ENCODE measurements around the gene STXBP3. TPM values are rescaled to one million over a fixed set of nuclear protein-coding genes. Genes with fewer than 3 reads are reported as not detected.
A peak's percentile ranks its signal among the peaks of the same experiment; 100 is the strongest.
"Not testable (repeated sequence)": the region's sequence is repeated elsewhere in the genome, so short reads cannot be mapped to it uniquely, and the experiment has no call there.

Gene STXBP3, protein sequence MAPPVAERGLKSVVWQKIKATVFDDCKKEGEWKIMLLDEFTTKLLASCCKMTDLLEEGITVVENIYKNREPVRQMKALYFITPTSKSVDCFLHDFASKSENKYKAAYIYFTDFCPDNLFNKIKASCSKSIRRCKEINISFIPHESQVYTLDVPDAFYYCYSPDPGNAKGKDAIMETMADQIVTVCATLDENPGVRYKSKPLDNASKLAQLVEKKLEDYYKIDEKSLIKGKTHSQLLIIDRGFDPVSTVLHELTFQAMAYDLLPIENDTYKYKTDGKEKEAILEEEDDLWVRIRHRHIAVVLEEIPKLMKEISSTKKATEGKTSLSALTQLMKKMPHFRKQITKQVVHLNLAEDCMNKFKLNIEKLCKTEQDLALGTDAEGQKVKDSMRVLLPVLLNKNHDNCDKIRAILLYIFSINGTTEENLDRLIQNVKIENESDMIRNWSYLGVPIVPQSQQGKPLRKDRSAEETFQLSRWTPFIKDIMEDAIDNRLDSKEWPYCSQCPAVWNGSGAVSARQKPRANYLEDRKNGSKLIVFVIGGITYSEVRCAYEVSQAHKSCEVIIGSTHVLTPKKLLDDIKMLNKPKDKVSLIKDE
- 47.8 and 49.3 TPM in 2 replicates for total RNA-seq (2014; rRNA removed)
- 11.8 TPM for polyA plus RNA-seq (2012)

- DNase-seq (ENCODE audit: low read depth): peak; percentile 96
These were observed at the start of gene STXBP3 for GRCh38 chr1:108746382-108747170. Gene STXBP3, plus strand, starts transcription at chr1:108746674. Its CDS starts 64 bp downstream, at chr1:108746738.

GRCh38 chr1:108699375-108700332 lies 46.8 kb upstream of the STXBP3 start:
- DNase-seq (ENCODE audit: low read depth): no peak

- DNase-seq (ENCODE audit: low read depth): no peak
These were observed 45.2 kb upstream of the STXBP3 start for GRCh38 chr1:108701176-108701849.

DNA sequence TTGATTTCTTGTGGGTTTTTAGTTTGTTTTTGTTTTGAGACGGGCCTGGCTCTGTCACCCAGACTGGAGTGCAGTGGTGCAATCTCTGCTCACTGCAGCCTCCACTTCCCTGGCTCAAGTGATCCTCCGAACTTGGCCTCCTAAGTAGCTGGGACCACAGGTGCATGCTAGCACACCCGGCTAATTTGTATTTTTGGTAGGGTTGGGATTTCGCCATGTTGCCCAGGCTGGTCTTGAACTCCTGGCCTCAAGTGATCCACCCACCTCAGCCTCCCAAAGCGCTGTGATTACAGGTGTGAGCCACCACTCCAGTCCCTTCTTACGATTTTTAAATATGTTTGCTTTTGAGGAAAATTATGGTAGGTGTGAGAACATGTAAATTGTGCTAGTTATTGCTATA lies 44.4 kb upstream of the STXBP3 start:
- DNase-seq (ENCODE audit: low read depth): not testable (repeated sequence)

DNA sequence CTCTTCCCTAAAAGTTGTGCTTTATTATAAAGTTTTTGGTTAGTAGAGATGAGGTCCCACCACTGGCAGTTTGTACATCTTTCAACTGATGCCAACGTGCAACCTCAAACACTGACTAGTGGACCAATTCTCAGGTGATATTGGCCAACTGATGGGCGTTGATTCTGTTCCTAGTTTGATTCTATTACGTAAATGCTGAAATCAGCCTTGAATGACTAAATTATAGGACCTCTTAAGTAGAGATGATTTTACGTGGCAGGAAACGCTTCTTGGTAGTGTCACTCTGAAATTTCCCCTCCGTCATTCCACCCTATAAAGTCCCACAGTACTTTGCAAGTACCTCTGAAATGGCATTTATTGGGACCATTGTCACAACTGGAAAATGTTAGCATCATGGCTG lies 42.5 kb upstream of the STXBP3 start:
- no peak for DNase-seq (ENCODE audit: low read depth)

GRCh38 chr1:108704496-108704895 lies 42.0 kb upstream of the STXBP3 start:
- DNase-seq (ENCODE audit: low read depth): peak; percentile 57

DNA sequence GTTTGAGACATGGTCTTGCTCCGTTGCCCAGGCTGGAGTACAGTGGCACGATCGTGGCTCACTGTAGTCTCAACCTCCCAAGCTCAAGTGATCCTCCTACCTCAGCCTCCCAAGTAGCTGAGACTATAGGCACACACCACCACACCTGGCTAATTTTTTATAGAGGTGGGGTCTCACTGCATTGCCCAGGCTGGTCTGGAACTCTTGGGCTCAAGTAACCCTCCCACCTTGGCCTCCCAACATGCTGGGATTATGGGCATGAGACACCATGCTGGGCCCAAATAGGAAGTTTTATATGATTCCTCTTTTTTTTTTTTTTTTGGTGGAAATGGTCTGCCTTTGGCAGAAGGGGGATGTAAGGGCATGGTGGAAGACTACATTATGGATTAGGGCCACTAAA lies 39.8 kb upstream of the STXBP3 start:
- DNase-seq (ENCODE audit: low read depth): no peak

DNA sequence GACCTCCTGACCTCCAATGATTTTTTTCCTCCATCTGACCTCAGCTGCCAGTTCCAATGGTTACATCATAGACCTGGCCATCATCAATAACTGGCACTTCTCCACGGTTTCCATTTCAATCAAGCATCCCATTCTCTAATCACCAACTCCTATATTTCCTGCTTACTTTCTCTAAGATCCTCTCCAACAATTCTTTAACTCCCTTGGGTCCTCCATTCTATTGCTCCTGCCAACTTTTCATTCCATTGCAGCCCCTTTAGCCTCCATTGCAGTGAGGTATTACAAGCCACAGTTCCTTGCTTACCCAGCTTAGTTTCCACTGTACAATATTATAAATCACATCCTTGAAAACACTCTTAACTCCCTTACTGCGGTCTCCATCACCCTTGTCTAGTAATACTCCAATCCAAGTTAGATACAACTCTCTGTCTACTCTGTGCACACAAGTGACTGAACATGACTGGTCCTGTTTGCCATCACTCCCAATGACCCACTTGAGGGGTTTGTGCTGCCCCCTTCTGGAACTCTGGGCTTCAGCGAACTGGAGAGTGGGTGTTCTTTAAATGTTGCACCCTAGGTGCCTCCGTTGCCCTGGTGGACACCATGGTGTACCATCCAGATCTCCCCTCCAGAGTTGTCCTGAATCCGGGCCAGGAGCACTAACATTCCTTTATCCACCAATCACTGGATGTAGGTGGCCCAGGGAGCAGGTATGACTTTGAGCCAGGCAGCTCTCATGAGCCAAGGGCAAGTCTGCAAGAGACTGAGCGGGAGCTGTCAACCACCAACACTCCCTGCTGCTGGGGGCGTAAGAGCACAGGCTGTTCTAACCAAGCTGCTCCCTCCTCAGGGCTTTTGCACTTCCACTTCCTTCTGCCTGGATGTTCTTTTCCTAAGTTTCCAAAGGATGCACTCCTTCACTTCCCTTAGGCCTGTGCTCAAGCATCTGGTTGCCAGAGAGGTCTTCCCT lies 37.5 kb upstream of the STXBP3 start:
- no peak for DNase-seq (ENCODE audit: low read depth)

DNA sequence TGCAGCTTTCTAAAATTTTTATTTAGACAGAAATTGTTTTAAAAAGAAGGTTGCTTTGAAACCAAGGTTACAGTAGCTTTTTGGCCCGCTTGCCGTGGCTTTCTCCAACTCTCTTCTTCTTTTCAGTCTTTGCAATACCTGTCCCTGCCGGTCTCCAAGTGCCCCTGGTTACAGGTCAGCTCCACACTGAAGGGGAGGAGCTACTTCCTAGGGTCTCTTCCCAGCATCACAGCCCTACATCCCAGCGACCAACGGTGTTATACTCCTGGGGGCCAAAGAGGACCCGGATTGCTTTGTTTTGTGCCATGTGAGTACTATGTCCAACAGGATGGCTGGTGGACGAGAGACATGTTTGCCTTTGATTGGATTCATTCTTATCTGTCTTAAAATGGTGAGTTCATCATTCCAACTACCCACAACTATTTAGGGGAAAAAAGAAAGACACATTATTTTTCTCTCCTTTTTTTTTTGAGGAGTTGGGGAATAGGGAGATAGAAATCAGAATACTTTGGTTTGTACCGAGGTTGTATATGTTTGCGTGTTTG lies 33.8 kb upstream of the STXBP3 start, which contains the start of gene FNDC7:
Gene FNDC7, plus strand, starts transcription at position 303 of the 545 bp plus-strand sequence. Its CDS starts 26 bp downstream, at position 329.
- DNase-seq (ENCODE audit: low read depth): no peak

DNA sequence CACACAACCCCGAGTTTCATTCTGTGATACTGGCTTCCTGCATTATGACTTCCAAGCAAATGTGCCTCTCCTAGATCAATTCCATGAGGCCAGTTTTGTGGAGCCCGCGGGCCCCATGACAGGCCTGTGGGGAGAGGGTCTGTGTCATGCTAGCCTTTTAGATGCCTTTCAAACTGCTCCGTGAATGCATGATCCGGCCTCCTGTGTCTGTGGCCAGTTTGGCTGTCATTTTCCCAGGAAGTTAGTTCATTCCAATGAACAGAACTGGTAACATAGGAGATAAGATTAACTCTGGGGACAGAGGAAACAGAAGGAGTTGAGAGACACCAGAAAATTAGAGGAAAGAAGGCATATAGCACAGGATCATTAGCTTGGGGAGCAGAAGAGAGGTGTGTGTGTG lies 30.5 kb upstream of the STXBP3 start:
- DNase-seq (ENCODE audit: low read depth): no peak

DNA sequence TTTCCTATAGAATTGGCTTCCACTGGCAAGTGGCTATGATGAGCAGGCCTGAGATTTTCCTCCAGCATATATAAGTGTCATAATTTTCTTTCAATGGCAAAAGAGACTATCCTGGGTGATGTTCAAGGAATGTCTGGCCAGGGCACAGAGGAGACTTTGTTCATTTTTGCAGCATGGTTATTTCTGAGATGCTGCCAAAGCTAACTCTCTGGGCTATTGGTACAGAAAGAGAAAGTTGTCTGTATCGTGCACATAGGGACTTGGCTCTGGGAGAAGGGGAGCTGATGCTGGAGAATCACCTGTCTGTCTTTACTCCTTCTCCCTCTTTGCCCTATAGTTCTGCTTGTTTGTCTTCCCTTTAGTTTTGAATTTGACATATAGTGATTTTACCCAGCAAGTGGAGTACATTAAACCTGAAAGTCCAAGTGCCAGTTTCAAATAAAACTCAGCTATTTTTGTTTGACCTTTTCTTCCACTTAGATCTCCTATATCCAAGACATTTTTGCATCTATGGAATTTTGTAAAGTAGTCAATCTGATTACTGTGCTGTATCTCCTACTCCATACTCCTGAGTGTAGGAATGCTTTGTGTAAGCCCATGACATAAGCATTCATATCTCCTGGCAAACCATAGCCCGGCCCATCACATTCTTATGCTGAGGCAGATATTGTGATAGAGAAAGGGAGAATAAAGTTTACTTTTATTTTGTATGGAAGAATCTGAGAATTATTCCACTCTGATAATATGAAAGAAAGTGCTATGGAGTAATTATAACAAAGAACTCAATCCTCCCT lies 29.8 kb upstream of the STXBP3 start:
- DNase-seq (ENCODE audit: low read depth): no peak

DNA sequence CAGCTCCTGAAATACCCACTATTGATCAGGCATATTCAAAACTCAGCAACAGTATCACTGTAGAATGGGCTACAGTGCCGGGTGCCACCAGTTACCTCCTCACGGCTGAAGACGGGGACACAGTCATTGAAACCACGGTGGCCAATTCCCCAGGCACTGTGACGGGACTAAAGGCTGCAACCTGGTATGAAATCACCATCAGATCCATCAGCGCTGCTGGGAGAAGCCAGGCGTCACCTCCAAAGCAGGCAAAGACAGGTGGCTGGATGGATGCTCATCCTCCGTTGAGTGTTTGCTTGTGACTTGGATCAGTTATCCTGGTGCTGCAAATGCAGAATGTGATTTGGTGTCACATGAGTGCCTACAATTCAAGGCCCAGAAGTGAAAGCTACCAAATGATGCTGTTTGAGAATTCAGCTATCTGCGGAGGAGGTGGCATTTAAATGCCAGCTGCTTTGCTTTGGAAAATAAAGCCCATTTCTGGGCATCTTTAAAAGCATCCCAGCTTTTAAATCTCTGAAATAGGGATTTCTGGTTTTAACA lies 28.6 kb upstream of the STXBP3 start:
- no peak for DNase-seq (ENCODE audit: low read depth)

DNA sequence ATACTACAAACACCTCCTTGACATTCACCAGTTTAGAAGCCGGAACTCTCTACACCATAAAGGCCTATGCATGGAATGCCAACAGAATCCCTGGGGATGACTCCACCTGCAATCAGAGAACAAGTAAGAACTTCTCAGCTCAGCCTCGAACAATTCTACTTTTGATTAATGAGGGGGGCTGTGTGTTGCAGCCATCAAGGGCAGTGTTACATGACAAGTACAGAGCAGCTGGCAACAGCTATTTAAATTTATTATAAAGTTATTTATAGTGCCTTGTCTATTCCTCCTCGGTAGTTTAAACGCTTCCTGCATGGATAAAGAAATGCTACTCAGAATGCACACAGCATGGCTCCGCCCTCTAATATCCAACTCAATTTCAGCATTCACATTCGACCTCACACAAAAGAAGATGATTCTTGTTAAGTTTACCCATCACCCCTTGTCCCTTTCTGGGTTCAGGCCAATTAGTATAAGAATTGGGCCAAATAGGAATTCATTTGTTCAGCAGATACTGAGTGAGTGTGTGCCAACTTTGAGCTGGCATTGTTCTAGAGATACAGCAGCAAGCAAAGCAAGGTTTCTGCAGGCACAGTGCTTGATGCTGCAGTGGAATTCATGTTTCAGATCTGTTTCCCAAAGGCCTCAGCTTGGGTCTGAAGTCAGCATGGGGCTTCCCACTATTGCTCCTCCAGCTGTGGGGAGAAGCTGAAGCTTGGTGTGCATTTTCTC lies 27.4 kb upstream of the STXBP3 start:
- DNase-seq (ENCODE audit: low read depth): no peak

- DNase-seq (ENCODE audit: low read depth): peak; percentile 91
These were observed 26.6 kb upstream of the STXBP3 start for GRCh38 chr1:108719656-108720435.

GRCh38 chr1:108722292-108722691 lies 24.2 kb upstream of the STXBP3 start:
- DNase-seq (ENCODE audit: low read depth): no peak

DNA sequence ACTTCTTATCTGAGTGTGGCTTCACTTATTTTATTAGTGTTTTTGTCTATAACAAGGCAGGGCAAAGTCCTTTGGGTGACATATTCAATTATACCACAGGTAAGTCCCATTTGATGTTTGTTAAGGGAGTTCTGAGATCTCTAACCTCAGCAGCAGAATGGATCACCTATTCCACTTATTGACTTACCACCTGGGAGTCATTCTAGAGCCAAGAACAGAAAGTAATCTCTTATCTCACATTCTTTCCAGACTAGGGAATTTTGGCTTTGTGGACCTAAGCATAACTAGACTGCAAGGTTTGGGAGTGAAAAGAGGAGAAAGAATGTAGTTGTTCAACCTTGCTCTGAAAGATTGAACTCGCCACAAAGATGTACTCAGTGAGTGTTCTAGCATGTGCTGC lies 20.6 kb upstream of the STXBP3 start:
- DNase-seq (ENCODE audit: low read depth): no peak
